Kidney (tissue), 14 donors: Measurements from ENCODE around the gene SERPINA4. TPM values are rescaled to one million over a fixed set of nuclear protein-coding genes. Genes with fewer than 3 reads are reported as not detected.
A peak's percentile ranks its signal among the peaks of the same experiment; 100 is the strongest.
"Not testable (repeated sequence)": the region's sequence is repeated elsewhere in the genome, so short reads cannot be mapped to it uniquely, and the experiment has no call there.

Experiments used
- DNase-seq, 5 donors: peaks; one replicate each; pipeline ENCODE4 v3.0.0-alpha.2; 2013 to 2020
- FAIRE-seq: peaks from 2 replicates; lab custom pipeline; 2012; peaks lifted over from hg19 to GRCh38; lab: Jason Lieb, UNC
- H3K27ac ChIP-seq, 2 donors: one replicate each; pipeline ENCODE4 v1.7.0; 2013; ENCODE audit warnings: low read depth in 2 of 2, low read length in 2 of 2, inconsistent platforms in 1 of 2
- H3K27me3 ChIP-seq: one replicate; pipeline ENCODE4 v1.7.1; 2013; ENCODE audit warnings: low read length, inconsistent platforms; ENCODE audit not compliant: control insufficient read depth, insufficient read depth
- H3K36me3 ChIP-seq, 3 donors: one replicate each; pipeline versions ENCODE4 v1.7.0 to v1.7.1; 2013; ENCODE audit warnings: low read length in 3 of 3, control low read depth in 1 of 3, inconsistent platforms in 1 of 3; ENCODE audit not compliant: insufficient read depth in 3 of 3, control insufficient read depth in 2 of 3
- H3K4me1 ChIP-seq, 3 donors: one replicate each; pipeline versions ENCODE4 v1.7.0 to v1.7.1; 2013; ENCODE audit warnings: low read length in 3 of 3, inconsistent platforms in 1 of 3, low read depth in 1 of 3; ENCODE audit not compliant: control insufficient read depth in 2 of 3, insufficient read depth in 2 of 3
- H3K4me3 ChIP-seq, 3 donors: one replicate each; pipeline versions ENCODE4 v1.7.0 to v1.8.1; 2013; ENCODE audit warnings: low read length in 3 of 3, control low read depth in 1 of 3, inconsistent platforms in 1 of 3
- H3K9ac ChIP-seq, 3 donors: one replicate each; pipeline versions ENCODE4 v1.7.0 to v1.7.1; 2013; ENCODE audit warnings: low read length in 3 of 3, control low read depth in 1 of 3, inconsistent platforms in 1 of 3
- H3K9me3 ChIP-seq, 3 donors: one replicate each; pipeline versions ENCODE4 v1.7.0 to v1.7.1; 2013; ENCODE audit warnings: low read length in 3 of 3, control low read depth in 1 of 3, inconsistent platforms in 1 of 3; ENCODE audit not compliant: control insufficient read depth in 2 of 3, insufficient read depth in 1 of 3
- intact Hi-C: fragments of 100-400 bp; cut with DNase I; formaldehyde crosslinking; loops from one replicate; pipeline ENCODE4 v1.11.1; 2022
- polyA plus RNA-seq: library from polyadenylated mRNA; stranded (reverse); fragments of 350-450 nt; fragmentation: Illumina TruSeq; extraction: RNeasy Lipid Tissue Mini Kit (QIAGEN cat#74804); gene quantifications from one replicate; pipeline ENCODE4 v1.2.3, GENCODE V29; 2014; ENCODE audit warnings: low read depth, low replicate concordance; ENCODE audit not compliant: insufficient read depth
- total RNA-seq: library from RNA; stranded (reverse); fragmentation: NEBNext Ultra II Directional; extraction: Animal tissue kit (Norgen Biotek cat#: 25700); gene quantifications from one replicate; pipeline ENCODE4 v1.2.1, GENCODE V29; 2021
- TF ChIP-seq, protein P1 (sequence below): IDR thresholded peaks from 3 replicates; pipeline ENCODE4 v1.5.1; 2012; ENCODE audit warnings: mild to moderate bottlenecking, moderate library complexity, borderline replicate concordance; ENCODE audit not compliant: insufficient read depth; ENCODE audit errors: extremely low read depth
- donor health status: control.
- donor health status: control.
- donor health status: control.
- donor health status: control.
- donor health status: control.
- donor health status: DM: yes; HTN: yes; CAD: no.
- donor health status: Normal renal cell carcinoma (clear cell type).

Gene SERPINA4
- total and polyA plus RNA-seq, 2 donors from 2014 or later, result 6.1 to 28.3 TPM

DNA sequence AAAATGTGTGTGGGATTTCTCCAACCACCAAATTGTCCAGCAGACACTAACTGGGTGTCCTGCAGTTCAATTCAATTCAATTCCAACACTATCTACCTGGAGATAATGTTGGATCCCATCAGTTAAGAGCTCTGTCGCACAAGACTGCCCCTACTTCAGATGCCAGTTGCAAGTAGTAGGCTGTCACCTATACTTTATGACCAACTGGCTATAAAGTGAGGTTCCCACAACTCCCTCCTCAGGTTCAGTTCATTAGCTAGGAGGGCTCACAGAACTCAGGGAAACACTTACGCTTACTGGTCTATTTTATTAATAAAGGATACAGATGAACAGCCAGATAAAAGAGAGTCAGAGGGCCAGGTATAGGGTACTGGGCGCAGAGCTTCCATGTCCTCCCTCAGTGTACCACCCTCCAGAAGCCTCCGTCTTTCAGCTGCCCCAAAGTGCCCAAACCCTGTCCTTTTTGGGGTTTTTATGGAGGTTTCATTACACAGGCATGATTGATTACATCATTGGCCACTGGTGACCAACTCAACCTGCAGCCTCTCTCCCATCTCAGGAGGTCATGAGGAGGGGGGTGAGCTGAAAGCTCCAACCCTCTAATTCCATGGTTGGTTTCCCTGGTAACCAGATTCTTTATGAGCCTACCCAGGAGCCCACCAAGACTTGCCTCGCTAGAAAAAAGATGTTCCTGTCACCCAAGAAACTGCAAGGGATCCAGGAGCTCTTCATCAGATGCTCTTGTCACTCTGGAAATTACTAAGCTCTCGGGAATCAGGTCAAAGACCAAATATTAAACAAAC lies 12.4 kb downstream of the SERPINA4 start:
- intact Hi-C loops, result no loop called here
- FAIRE-seq, result no peak
- DNase-seq, result peak in 3 of 5 donors; percentile 18 to 54 (median 50)

DNA sequence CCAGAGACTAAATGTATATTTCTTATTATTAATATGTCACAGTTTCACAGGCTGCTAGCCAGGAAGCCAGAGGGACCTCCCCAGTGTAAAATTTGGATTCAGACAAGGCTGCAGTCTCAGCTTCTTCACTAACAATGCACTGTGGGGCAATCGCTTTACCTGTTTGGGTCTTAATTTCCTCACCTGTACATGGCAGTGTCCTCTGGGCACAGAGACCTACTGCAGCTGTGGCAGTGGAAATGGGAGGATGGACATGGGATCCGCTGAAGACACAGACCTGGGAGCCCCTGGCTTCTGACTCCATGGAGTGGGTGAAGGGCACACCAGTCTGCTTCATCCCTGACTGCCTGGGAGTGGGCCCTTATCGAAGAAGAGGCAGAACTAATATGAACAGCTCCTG lies 13.1 kb downstream of the SERPINA4 start:
- no peak overlapping the region for H3K9ac ChIP-seq
- peaks cover 0 to 7% (median 0%) of the 10 kb centered on the region in 3 donors for H3K4me1 ChIP-seq
- no peak overlapping the region for H3K27ac ChIP-seq
- no peaks in the 10 kb centered on the region for H3K27me3 ChIP-seq
- intact Hi-C loops, result no loop called here
- TF ChIP-seq, protein P1, sequence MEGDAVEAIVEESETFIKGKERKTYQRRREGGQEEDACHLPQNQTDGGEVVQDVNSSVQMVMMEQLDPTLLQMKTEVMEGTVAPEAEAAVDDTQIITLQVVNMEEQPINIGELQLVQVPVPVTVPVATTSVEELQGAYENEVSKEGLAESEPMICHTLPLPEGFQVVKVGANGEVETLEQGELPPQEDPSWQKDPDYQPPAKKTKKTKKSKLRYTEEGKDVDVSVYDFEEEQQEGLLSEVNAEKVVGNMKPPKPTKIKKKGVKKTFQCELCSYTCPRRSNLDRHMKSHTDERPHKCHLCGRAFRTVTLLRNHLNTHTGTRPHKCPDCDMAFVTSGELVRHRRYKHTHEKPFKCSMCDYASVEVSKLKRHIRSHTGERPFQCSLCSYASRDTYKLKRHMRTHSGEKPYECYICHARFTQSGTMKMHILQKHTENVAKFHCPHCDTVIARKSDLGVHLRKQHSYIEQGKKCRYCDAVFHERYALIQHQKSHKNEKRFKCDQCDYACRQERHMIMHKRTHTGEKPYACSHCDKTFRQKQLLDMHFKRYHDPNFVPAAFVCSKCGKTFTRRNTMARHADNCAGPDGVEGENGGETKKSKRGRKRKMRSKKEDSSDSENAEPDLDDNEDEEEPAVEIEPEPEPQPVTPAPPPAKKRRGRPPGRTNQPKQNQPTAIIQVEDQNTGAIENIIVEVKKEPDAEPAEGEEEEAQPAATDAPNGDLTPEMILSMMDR, result no peak
- DNase-seq (peak in 1 of 5 donors; percentile 18), FAIRE-seq (no peak)
- no peaks in the 10 kb centered on the region for H3K9me3 ChIP-seq
- no peak overlapping the region for H3K4me3 ChIP-seq
- no peaks in the 10 kb centered on the region for H3K36me3 ChIP-seq

More for the DNA sequence above, 12.4 kb downstream of the SERPINA4 start:
- H3K27ac ChIP-seq, result no peak overlapping the region
- H3K27me3 ChIP-seq, result no peaks in the 10 kb centered on the region
- H3K4me1 ChIP-seq, result peaks cover 0 to 7% (median 0%) of the 10 kb centered on the region in 3 donors
- TF ChIP-seq, protein P1, result no peak
- H3K36me3 ChIP-seq, result no peaks in the 10 kb centered on the region
- no peaks in the 10 kb centered on the region for H3K9me3 ChIP-seq
- no peak overlapping the region for H3K9ac ChIP-seq
- no peak overlapping the region for H3K4me3 ChIP-seq

DNA sequence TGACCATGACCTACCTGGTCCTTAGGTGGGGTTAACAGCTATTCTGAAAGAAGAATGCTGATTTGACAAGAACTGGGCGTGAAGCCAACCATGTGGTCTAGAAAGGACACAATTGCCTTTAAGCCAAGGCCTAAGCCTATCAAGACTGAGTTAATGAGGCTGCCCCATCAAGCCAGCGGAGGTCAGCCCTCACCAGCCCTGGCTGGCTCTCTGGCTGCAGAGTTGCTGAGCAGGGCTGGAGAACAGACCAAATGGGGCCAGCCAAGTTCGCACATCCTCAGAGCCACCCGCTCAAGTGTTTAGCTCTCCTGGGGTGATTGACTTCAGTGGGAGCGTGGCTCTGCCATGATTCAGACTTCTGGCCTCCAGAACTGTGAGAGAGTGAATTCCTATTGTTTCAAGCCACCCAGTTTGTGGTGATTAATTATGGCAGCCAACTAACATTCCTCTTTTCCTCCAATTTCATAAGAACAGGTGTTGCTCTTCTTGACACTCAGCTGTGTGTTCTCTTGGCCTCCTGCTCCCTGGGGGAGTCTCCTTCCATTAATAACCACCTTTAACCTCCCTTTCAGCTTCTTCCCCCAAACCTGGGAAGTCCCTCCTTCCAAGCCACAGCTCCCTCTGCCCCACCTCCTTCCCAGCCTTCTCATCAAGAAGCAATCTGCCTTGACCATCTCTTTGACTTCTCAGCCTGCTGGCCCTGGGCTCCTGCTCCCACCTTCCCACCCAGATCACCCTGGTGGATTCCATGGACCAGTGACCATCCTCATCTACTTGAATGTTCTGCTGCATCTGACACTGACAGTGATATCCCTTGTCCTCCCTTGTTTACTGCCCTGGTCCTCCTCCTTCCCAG lies 14.7 kb downstream of the SERPINA4 start:
- FAIRE-seq, result no peak
- Histone ChIP-seq H3K9me3 (no peaks in the 10 kb centered on the region), H3K9ac (no peak overlapping the region), H3K36me3 (no peaks in the 10 kb centered on the region), H3K27ac (peak overlapping the region; percentile 59 to 71), H3K4me1 (peaks cover 0 to 11% (median 4%) of the 10 kb centered on the region in 3 donors), H3K27me3 (no peaks in the 10 kb centered on the region), H3K4me3 (no peak overlapping the region)
- peak in 2 of 5 donors; percentile 20 to 86 for DNase-seq
- TF ChIP-seq, protein P1, result no peak
- intact Hi-C loops, result no loop called here

DNA sequence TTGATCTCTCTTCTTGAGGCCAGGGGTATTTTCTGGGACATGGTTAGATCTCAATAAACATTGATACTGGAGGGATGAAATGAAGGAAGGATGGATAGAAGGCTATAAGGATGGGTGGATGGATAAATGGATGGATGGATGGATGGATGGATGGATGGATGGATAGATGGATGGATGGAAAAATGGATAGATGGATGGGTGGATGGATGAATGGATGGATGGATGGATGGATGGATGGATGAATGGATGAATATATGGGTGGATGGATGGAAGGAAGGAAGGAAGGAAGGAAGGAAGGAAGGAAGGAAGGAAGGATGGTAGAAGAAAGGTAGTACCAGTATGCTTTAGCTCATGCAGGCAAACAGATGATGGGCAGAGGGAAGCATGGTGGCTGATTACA lies 16.2 kb downstream of the SERPINA4 start:
- H3K9me3 ChIP-seq, intact Hi-C loops, H3K27me3 ChIP-seq, H3K4me3 ChIP-seq, FAIRE-seq, DNase-seq, H3K27ac ChIP-seq, H3K36me3 ChIP-seq, H3K9ac ChIP-seq: not testable (repeated sequence)
- H3K4me1 ChIP-seq, result peaks cover 0 to 11% (median 5%) of the 10 kb centered on the region in 3 donors
